H9 (cell line): Measurements from ENCODE around the gene N4BP3. TPM values are rescaled to one million over a fixed set of nuclear protein-coding genes. Genes with fewer than 3 reads are reported as not detected.

Experiments
- DNase-seq: peaks from one replicate; pipeline ENCODE4 v3.0.0-alpha.2; 2017
- H2AFZ ChIP-seq: one replicate; pipeline ENCODE4 v1.6.1; 2013; ENCODE audit warnings: mild to moderate bottlenecking, low read length, control low read depth, moderate library complexity
- H2AK5ac ChIP-seq: 2 replicates; pipeline ENCODE4 v1.6.1; 2013; ENCODE audit warnings: low read length, control low read depth, mixed read lengths; ENCODE audit not compliant: insufficient read length
- H2BK120ac ChIP-seq: one replicate; pipeline ENCODE4 v1.6.1; 2013; ENCODE audit warnings: low read depth, mild to moderate bottlenecking, low read length, control low read depth, inconsistent platforms; ENCODE audit not compliant: poor library complexity, severe bottlenecking
- H2BK12ac ChIP-seq: 2 replicates; pipeline ENCODE4 v1.6.1; 2013; ENCODE audit warnings: low read length, control low read depth, mixed read lengths, low read depth; ENCODE audit not compliant: insufficient read length
- H2BK15ac ChIP-seq: 2 replicates; pipeline ENCODE4 v1.6.1; 2013; ENCODE audit warnings: low read depth, low read length, control low read depth
- H2BK20ac ChIP-seq: one replicate; pipeline ENCODE4 v1.6.1; 2013; ENCODE audit warnings: low read depth, mild to moderate bottlenecking, low read length, control low read depth, inconsistent platforms; ENCODE audit not compliant: poor library complexity, severe bottlenecking
- H2BK5ac ChIP-seq: 2 replicates; pipeline ENCODE4 v1.6.1; 2013; ENCODE audit warnings: low read length, control low read depth, mixed read lengths; ENCODE audit not compliant: insufficient read length
- H3K14ac ChIP-seq: 2 replicates; pipeline ENCODE4 v1.6.1; 2013; ENCODE audit warnings: low read length, control low read depth; ENCODE audit not compliant: insufficient read depth
- H3K18ac ChIP-seq: 2 replicates; pipeline ENCODE4 v1.6.1; 2013; ENCODE audit warnings: low read depth, mild to moderate bottlenecking, mixed read lengths, low read length, control low read depth; ENCODE audit not compliant: insufficient read length
- H3K23ac ChIP-seq: 2 replicates; pipeline ENCODE4 v1.6.1; 2013; ENCODE audit warnings: low read length, control low read depth, mixed read lengths, low read depth; ENCODE audit not compliant: insufficient read length
- H3K23me2 ChIP-seq: 2 replicates; pipeline ENCODE4 v1.6.1; 2013; ENCODE audit warnings: low read depth, mild to moderate bottlenecking, mixed read lengths, low read length, control low read depth; ENCODE audit not compliant: insufficient read length, poor library complexity, severe bottlenecking
- H3K27ac ChIP-seq: 2 replicates; pipeline ENCODE4 v1.5.1; 2013; ENCODE audit warnings: low read length, control low read depth, mixed read lengths, low read depth; ENCODE audit not compliant: insufficient read length
- H3K27me3 ChIP-seq: 2 replicates; pipeline ENCODE4 v1.6.1; 2013; ENCODE audit warnings: low read length, control low read depth, inconsistent platforms; ENCODE audit not compliant: insufficient read depth
- H3K4ac ChIP-seq: 2 replicates; pipeline ENCODE4 v1.6.1; 2013; ENCODE audit warnings: low read depth, mild to moderate bottlenecking, control low read depth, inconsistent platforms, low read length, moderate library complexity
- H3K4me1 ChIP-seq: 2 replicates; pipeline ENCODE4 v1.6.1; 2013; ENCODE audit warnings: low read length, control low read depth, inconsistent platforms; ENCODE audit not compliant: insufficient read depth
- H3K4me2 ChIP-seq: 2 replicates; pipeline ENCODE4 v1.6.1; 2013; ENCODE audit warnings: low read length, control low read depth, mixed read lengths; ENCODE audit not compliant: insufficient read length, insufficient read depth
- H3K56ac ChIP-seq: 2 replicates; pipeline ENCODE4 v1.6.1; 2013; ENCODE audit warnings: low read depth, mild to moderate bottlenecking, mixed read lengths, low read length, control low read depth; ENCODE audit not compliant: insufficient read length
- H3K79me1 ChIP-seq: 2 replicates; pipeline ENCODE4 v1.6.1; 2013; ENCODE audit warnings: low read depth, mild to moderate bottlenecking, moderate library complexity, low read length, control low read depth, inconsistent platforms; ENCODE audit not compliant: insufficient read depth, poor library complexity, severe bottlenecking
- H3K79me2 ChIP-seq: 2 replicates; pipeline ENCODE4 v1.6.1; 2013; ENCODE audit warnings: low read length, control low read depth, inconsistent platforms; ENCODE audit not compliant: insufficient read depth
- H3K9ac ChIP-seq: 2 replicates; pipeline ENCODE4 v1.6.1; 2013; ENCODE audit warnings: low read length, control low read depth, mixed read lengths; ENCODE audit not compliant: insufficient read length; ENCODE audit errors: extremely low read depth
- H3K9me3 ChIP-seq: one replicate; pipeline ENCODE4 v1.6.1; 2013; ENCODE audit warnings: low read depth, low read length, inconsistent platforms; ENCODE audit not compliant: control insufficient read depth
- H3T11ph ChIP-seq: one replicate; pipeline ENCODE4 v1.6.1; 2013; ENCODE audit warnings: mild to moderate bottlenecking, low read length, control low read depth, inconsistent platforms
- H4K20me1 ChIP-seq: one replicate; pipeline ENCODE4 v1.6.1; 2013; ENCODE audit not compliant: control insufficient read depth, insufficient read length, insufficient read depth
- H4K5ac ChIP-seq: 2 replicates; pipeline ENCODE4 v1.6.1; 2013; ENCODE audit warnings: low read depth, mild to moderate bottlenecking, mixed read lengths, low read length, control low read depth; ENCODE audit not compliant: insufficient read length
- H4K8ac ChIP-seq: replicated peaks from 2 replicates; pipeline ENCODE4 v1.6.1; 2013; ENCODE audit warnings: low read length, control low read depth, mixed read lengths, low read depth; ENCODE audit not compliant: insufficient read length
- H4K91ac ChIP-seq: 2 replicates; pipeline ENCODE4 v1.6.1; 2013; ENCODE audit warnings: low read depth, mild to moderate bottlenecking, moderate library complexity, mixed read lengths, low read length, control low read depth; ENCODE audit not compliant: insufficient read length
- H3K27ac Mint-ChIP-seq, 3 experiments: 2 replicates in 2 of 3; 3 replicates in 1 of 3; pipeline ENCODE4 v1.8.0; 2020 to 2021; ENCODE audit warnings: mixed read lengths in 3 of 3, mild to moderate bottlenecking in 1 of 3, moderate library complexity in 1 of 3
- H3K27me3 Mint-ChIP-seq: 2 replicates; pipeline ENCODE4 v1.8.0; 2021; ENCODE audit warnings: low read depth, mild to moderate bottlenecking, moderate library complexity, mixed read lengths
- H3K36me3 Mint-ChIP-seq, 3 experiments: 2 replicates in 2 of 3; 3 replicates in 1 of 3; pipeline ENCODE4 v1.8.0; 2020 to 2021; ENCODE audit warnings: low read depth in 3 of 3, mixed read lengths in 3 of 3; ENCODE audit not compliant: insufficient read depth in 1 of 3
- H3K4me1 Mint-ChIP-seq, 2 experiments: 2 replicates each; pipeline ENCODE4 v1.8.0; 2020; ENCODE audit warnings: mixed read lengths in 2 of 2
- H3K4me3 Mint-ChIP-seq, 2 experiments: 2 replicates in 1 of 2; 3 replicates in 1 of 2; pipeline ENCODE4 v1.8.0; 2020 to 2021; ENCODE audit warnings: mild to moderate bottlenecking in 2 of 2, mixed read lengths in 2 of 2, moderate library complexity in 1 of 2
- H3K9me3 Mint-ChIP-seq, 2 experiments: 2 replicates in 1 of 2; 3 replicates in 1 of 2; pipeline ENCODE4 v1.8.0; 2020; ENCODE audit warnings: mild to moderate bottlenecking in 2 of 2, mixed read lengths in 2 of 2, moderate library complexity in 1 of 2
- CTCF ChIP-seq: fragments of 200-600 bp; sonication (generic); conservative IDR thresholded peaks from 3 replicates; pipeline ENCODE4 v1.8.0; 2021; ENCODE audit warnings: antibody characterized with exemption, mild to moderate bottlenecking
- WGBS: extraction: QIAGEN DNeasy Blood & Tissue Kit; methylation state at CpG from one replicate; pipeline ENCODE4 v1.1.7; 2013; ENCODE audit warnings: missing lambda C conversion rate, low lambda C conversion rate, mixed read lengths; ENCODE audit not compliant: insufficient read length; ENCODE audit errors: extremely low coverage; 5-methylcytosine and 5-hydroxymethylcytosine counted together
- total RNA-seq: library from RNA; stranded (reverse); gene quantifications from 2 replicates; pipeline ENCODE4 v1.2.1, GENCODE V29; 2021

N4BP3 gene
- total RNA-seq, 1 experiment from 2014 or later = 32.1 TPM

- H3K79me2 ChIP-seq = peaks cover 32% of the 10 kb centered on the region; the same call in 1 of the 2 replicates
- H3K79me1 ChIP-seq = no peaks in the 10 kb centered on the region
- peak overlapping the region; percentile 31 for H3K27ac ChIP-seq
- H2BK120ac ChIP-seq = no peak overlapping the region
- peak overlapping the region; percentile 98 to 100 for H3K4me3 Mint-ChIP-seq
- H2BK12ac ChIP-seq = peak overlapping the region; percentile 3
- H2AFZ ChIP-seq = no peak overlapping the region
- H3K4me1 Mint-ChIP-seq = peaks cover 21 to 32% of the 10 kb centered on the region in 2 experiments
- no peak overlapping the region; the same call in 1 of the 2 replicates for H3K4ac ChIP-seq
- H2BK20ac ChIP-seq = no peak overlapping the region
- H3K9ac ChIP-seq = peak overlapping the region; percentile 48
- H3K4me1 ChIP-seq = peaks cover 8% of the 10 kb centered on the region; the same call in 1 of the 2 replicates
- peak overlapping the region; percentile 58 for H3K18ac ChIP-seq
- H2BK5ac ChIP-seq = no peak overlapping the region
- TF ChIP-seq CTCF = no peak
- H4K91ac ChIP-seq = peak overlapping the region; percentile 34
- no CpG with 5 or more reads among the region's 12 CpGs for WGBS
- DNase-seq = peak; percentile 93
- peak overlapping the region; percentile 84 for H3K4me2 ChIP-seq
- H3K14ac ChIP-seq = 0 out of 2 replicates have a peak overlapping the region, but pooled peaks have one; percentile 42
- H3K36me3 Mint-ChIP-seq = peaks cover 4 to 15% (median 5%) of the 10 kb centered on the region in 3 experiments
- no peaks in the 10 kb centered on the region for H3K27me3 ChIP-seq
- H3K23me2 ChIP-seq = peaks cover 14% of the 10 kb centered on the region
- H3T11ph ChIP-seq = no peak overlapping the region
- H3K9me3 ChIP-seq = no peaks in the 10 kb centered on the region
- no peak overlapping the region for H3K23ac ChIP-seq
- H4K8ac ChIP-seq = no peak overlapping the region
- H3K27ac Mint-ChIP-seq = peak overlapping the region; percentile 96 to 99 (median 98)
- peaks cover 5 to 7% of the 10 kb centered on the region in 2 experiments; a peak in 4 of 5 replicates for H3K9me3 Mint-ChIP-seq
- no peak overlapping the region for H4K5ac ChIP-seq
- no peaks in the 10 kb centered on the region for H4K20me1 ChIP-seq
- H2BK15ac ChIP-seq = no peak overlapping the region
- H2AK5ac ChIP-seq = no peak overlapping the region
- peaks cover 9% of the 10 kb centered on the region for H3K27me3 Mint-ChIP-seq
- H3K56ac ChIP-seq = no peak overlapping the region
These were observed 1.9 kb downstream of the N4BP3 start for GRCh38 chr5:178115136-178115813.
